ENCODE measurements around the gene ERGIC1. TPM values are rescaled to one million over a fixed set of nuclear protein-coding genes. Genes with fewer than 3 reads are reported as not detected.
A peak's percentile ranks its signal among the peaks of the same experiment; 100 is the strongest.

The ERGIC1 gene
- total and polyA plus RNA-seq, 2 experiments from 2014 or later, result 25.2 to 92.2 TPM

DNA sequence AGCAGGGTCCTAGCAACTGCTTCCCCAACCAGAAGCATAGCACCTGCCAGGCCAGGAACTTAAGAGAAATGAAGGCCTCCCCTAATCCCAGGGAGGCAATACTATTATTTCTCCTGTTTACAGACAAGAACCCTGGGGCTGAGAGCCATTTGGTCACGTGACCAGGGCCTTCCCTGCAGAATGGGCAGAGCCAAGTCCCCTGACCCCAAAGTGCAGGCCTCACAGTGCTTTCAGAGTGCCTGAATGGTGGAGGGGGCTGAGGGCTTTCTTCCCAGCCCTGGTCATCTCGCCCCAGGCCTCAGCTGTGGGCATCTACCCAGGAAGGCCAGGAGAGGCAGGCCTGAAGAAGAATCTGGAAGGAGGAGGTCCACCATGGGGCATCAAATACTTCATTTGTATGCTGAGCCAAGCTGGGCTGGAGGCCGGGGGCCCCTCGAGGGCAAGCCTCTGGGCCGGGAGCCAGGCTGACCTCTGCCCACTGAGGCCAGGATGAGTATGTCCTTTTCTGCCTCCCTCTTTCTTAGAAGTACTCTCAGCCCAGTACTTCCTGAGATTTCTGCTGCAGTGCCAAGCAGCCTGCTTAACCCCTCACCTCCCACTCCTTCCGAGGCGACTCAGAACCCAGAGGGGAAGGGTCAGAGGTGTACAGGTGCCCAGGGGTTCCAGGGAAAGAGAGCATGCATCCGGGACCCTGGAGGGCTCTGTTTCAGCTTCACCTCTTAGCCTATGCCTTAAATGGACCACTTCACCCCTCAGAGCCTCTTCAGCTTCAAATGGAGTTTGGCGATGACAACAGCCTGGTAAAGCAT lies 44.2 kb upstream of the ERGIC1 start:
- Histone ChIP-seq H3K4me3 (no peak overlapping the region), H3K27me3 (ENCODE audit: insufficient read depth) (no peaks in the 10 kb centered on the region), H2AFZ (peak overlapping the region; percentile 87), H3K4me2 (no peak overlapping the region), H3K79me2 (replicated peaks; ENCODE audit: insufficient read depth) (no peaks in the 10 kb centered on the region), H3K4me1 (ENCODE audit: insufficient read depth) (peaks cover 6% of the 10 kb centered on the region; the same call in 1 of the 2 replicates), H3K9me2 (ENCODE audit: insufficient read depth) (no peaks in the 10 kb centered on the region), H3F3A (replicated peaks; ENCODE audit: low read depth) (no peaks in the 10 kb centered on the region), H4K20me1 (replicated peaks; ENCODE audit: insufficient read depth) (no peaks in the 10 kb centered on the region), H3K27ac (ENCODE audit: low read depth) (no peak overlapping the region), H3K36me3 (ENCODE audit: insufficient read depth) (no peaks in the 10 kb centered on the region)
- ATAC-seq, result no peak; the same call in 2 of the 3 replicates
- no peak for DNase-seq (ENCODE audit: low spot score)
- TF ChIP-seq STAT1 (IDR thresholded peaks at IDR 0.05; ENCODE audit: unreplicated experiment) (no peak), EZH2 (IDR thresholded peaks at IDR 0.05; ENCODE audit: low read depth, unreplicated experiment) (no peak), JUNB (IDR thresholded peaks at IDR 0.05; ENCODE audit: unreplicated experiment) (no peak), ZNF331 (CRISPR knock-in tag; IDR thresholded peaks at IDR 0.05; ENCODE audit: low read depth) (no peak), ZNF114 (CRISPR knock-in tag; IDR thresholded peaks at IDR 0.05) (no peak), CREB1 (CRISPR knock-in tag; IDR thresholded peaks at IDR 0.05; ENCODE audit: low read depth) (no peak), EZH2phosphoT487 (IDR thresholded peaks at IDR 0.05; ENCODE audit: unreplicated experiment) (no peak), NANOG (IDR thresholded peaks at IDR 0.05; ENCODE audit: borderline replicate concordance) (no peak)
- TF ChIP-seq, protein P1, sequence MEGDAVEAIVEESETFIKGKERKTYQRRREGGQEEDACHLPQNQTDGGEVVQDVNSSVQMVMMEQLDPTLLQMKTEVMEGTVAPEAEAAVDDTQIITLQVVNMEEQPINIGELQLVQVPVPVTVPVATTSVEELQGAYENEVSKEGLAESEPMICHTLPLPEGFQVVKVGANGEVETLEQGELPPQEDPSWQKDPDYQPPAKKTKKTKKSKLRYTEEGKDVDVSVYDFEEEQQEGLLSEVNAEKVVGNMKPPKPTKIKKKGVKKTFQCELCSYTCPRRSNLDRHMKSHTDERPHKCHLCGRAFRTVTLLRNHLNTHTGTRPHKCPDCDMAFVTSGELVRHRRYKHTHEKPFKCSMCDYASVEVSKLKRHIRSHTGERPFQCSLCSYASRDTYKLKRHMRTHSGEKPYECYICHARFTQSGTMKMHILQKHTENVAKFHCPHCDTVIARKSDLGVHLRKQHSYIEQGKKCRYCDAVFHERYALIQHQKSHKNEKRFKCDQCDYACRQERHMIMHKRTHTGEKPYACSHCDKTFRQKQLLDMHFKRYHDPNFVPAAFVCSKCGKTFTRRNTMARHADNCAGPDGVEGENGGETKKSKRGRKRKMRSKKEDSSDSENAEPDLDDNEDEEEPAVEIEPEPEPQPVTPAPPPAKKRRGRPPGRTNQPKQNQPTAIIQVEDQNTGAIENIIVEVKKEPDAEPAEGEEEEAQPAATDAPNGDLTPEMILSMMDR (conservative IDR thresholded peaks at IDR 0.05; ENCODE audit: low read depth in 2 of 2), result no peak
- TF ChIP-seq, protein P2, sequence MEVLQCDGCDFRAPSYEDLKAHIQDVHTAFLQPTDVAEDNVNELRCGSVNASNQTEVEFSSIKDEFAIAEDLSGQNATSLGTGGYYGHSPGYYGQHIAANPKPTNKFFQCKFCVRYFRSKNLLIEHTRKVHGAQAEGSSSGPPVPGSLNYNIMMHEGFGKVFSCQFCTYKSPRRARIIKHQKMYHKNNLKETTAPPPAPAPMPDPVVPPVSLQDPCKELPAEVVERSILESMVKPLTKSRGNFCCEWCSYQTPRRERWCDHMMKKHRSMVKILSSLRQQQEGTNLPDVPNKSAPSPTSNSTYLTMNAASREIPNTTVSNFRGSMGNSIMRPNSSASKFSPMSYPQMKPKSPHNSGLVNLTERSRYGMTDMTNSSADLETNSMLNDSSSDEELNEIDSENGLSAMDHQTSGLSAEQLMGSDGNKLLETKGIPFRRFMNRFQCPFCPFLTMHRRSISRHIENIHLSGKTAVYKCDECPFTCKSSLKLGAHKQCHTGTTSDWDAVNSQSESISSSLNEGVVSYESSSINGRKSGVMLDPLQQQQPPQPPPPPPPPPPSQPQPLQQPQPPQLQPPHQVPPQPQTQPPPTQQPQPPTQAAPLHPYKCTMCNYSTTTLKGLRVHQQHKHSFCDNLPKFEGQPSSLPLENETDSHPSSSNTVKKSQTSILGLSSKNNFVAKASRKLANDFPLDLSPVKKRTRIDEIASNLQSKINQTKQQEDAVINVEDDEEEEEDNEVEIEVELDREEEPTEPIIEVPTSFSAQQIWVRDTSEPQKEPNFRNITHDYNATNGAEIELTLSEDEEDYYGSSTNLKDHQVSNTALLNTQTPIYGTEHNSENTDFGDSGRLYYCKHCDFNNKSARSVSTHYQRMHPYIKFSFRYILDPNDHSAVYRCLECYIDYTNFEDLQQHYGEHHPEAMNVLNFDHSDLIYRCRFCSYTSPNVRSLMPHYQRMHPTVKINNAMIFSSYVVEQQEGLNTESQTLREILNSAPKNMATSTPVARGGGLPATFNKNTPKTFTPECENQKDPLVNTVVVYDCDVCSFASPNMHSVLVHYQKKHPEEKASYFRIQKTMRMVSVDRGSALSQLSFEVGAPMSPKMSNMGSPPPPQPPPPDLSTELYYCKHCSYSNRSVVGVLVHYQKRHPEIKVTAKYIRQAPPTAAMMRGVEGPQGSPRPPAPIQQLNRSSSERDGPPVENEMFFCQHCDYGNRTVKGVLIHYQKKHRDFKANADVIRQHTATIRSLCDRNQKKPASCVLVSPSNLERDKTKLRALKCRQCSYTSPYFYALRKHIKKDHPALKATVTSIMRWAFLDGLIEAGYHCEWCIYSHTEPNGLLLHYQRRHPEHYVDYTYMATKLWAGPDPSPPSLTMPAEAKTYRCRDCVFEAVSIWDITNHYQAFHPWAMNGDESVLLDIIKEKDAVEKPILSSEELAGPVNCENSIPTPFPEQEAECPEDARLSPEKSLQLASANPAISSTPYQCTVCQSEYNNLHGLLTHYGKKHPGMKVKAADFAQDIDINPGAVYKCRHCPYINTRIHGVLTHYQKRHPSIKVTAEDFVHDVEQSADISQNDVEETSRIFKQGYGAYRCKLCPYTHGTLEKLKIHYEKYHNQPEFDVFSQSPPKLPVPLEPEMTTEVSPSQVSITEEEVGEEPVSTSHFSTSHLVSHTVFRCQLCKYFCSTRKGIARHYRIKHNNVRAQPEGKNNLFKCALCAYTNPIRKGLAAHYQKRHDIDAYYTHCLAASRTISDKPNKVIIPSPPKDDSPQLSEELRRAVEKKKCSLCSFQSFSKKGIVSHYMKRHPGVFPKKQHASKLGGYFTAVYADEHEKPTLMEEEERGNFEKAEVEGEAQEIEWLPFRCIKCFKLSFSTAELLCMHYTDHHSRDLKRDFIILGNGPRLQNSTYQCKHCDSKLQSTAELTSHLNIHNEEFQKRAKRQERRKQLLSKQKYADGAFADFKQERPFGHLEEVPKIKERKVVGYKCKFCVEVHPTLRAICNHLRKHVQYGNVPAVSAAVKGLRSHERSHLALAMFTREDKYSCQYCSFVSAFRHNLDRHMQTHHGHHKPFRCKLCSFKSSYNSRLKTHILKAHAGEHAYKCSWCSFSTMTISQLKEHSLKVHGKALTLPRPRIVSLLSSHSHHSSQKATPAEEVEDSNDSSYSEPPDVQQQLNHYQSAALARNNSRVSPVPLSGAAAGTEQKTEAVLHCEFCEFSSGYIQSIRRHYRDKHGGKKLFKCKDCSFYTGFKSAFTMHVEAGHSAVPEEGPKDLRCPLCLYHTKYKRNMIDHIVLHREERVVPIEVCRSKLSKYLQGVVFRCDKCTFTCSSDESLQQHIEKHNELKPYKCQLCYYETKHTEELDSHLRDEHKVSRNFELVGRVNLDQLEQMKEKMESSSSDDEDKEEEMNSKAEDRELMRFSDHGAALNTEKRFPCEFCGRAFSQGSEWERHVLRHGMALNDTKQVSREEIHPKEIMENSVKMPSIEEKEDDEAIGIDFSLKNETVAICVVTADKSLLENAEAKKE (CRISPR knock-in tag; IDR thresholded peaks at IDR 0.05), result no peak
- TF ChIP-seq, protein P3, sequence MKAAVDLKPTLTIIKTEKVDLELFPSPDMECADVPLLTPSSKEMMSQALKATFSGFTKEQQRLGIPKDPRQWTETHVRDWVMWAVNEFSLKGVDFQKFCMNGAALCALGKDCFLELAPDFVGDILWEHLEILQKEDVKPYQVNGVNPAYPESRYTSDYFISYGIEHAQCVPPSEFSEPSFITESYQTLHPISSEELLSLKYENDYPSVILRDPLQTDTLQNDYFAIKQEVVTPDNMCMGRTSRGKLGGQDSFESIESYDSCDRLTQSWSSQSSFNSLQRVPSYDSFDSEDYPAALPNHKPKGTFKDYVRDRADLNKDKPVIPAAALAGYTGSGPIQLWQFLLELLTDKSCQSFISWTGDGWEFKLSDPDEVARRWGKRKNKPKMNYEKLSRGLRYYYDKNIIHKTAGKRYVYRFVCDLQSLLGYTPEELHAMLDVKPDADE (IDR thresholded peaks at IDR 0.05), result no peak
- TF ChIP-seq, protein P4, sequence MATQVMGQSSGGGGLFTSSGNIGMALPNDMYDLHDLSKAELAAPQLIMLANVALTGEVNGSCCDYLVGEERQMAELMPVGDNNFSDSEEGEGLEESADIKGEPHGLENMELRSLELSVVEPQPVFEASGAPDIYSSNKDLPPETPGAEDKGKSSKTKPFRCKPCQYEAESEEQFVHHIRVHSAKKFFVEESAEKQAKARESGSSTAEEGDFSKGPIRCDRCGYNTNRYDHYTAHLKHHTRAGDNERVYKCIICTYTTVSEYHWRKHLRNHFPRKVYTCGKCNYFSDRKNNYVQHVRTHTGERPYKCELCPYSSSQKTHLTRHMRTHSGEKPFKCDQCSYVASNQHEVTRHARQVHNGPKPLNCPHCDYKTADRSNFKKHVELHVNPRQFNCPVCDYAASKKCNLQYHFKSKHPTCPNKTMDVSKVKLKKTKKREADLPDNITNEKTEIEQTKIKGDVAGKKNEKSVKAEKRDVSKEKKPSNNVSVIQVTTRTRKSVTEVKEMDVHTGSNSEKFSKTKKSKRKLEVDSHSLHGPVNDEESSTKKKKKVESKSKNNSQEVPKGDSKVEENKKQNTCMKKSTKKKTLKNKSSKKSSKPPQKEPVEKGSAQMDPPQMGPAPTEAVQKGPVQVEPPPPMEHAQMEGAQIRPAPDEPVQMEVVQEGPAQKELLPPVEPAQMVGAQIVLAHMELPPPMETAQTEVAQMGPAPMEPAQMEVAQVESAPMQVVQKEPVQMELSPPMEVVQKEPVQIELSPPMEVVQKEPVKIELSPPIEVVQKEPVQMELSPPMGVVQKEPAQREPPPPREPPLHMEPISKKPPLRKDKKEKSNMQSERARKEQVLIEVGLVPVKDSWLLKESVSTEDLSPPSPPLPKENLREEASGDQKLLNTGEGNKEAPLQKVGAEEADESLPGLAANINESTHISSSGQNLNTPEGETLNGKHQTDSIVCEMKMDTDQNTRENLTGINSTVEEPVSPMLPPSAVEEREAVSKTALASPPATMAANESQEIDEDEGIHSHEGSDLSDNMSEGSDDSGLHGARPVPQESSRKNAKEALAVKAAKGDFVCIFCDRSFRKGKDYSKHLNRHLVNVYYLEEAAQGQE (IDR thresholded peaks at IDR 0.05; ENCODE audit: unreplicated experiment), result no peak
- H3K4me1 Mint-ChIP-seq, result peaks cover 5% of the 10 kb centered on the region; the same call in 2 of the 3 replicates
- no peaks in the 10 kb centered on the region for H3K36me3 Mint-ChIP-seq (ENCODE audit: low read depth)
- H3K9me3 Mint-ChIP-seq, result no peaks in the 10 kb centered on the region
- H3K4me3 Mint-ChIP-seq, result no peak overlapping the region
- H3K27me3 Mint-ChIP-seq (ENCODE audit: insufficient read depth, low read depth, poor library complexity), result peaks cover 6% of the 10 kb centered on the region
- H3K27ac Mint-ChIP-seq, result no peak overlapping the region
